Sigmoid colon (tissue), 3 donors: ENCODE data around the gene CPA5.

Experiments used
- POLR2A ChIP-seq, 2 donors: fragments of 450-650 bp; IDR thresholded peaks; one replicate each; pipeline ENCODE4 v1.6.1; 2016; ENCODE audit warnings: antibody characterized with exemption in 2 of 2, mild to moderate bottlenecking in 2 of 2, moderate library complexity in 2 of 2
- TF ChIP-seq, protein P1 (sequence below), 4 experiments: fragments of 450-650 bp in 3 of 4; fragments of 200-600 bp in 1 of 4; IDR thresholded peaks; one replicate each; pipeline ENCODE4 v1.5.1; 2016 to 2019; ENCODE audit warnings: antibody characterized with exemption in 4 of 4, mild to moderate bottlenecking in 3 of 4, moderate library complexity in 2 of 4

- TF ChIP-seq, protein P1, sequence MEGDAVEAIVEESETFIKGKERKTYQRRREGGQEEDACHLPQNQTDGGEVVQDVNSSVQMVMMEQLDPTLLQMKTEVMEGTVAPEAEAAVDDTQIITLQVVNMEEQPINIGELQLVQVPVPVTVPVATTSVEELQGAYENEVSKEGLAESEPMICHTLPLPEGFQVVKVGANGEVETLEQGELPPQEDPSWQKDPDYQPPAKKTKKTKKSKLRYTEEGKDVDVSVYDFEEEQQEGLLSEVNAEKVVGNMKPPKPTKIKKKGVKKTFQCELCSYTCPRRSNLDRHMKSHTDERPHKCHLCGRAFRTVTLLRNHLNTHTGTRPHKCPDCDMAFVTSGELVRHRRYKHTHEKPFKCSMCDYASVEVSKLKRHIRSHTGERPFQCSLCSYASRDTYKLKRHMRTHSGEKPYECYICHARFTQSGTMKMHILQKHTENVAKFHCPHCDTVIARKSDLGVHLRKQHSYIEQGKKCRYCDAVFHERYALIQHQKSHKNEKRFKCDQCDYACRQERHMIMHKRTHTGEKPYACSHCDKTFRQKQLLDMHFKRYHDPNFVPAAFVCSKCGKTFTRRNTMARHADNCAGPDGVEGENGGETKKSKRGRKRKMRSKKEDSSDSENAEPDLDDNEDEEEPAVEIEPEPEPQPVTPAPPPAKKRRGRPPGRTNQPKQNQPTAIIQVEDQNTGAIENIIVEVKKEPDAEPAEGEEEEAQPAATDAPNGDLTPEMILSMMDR (IDR thresholded peaks at IDR 0.05), result no peak
- TF ChIP-seq POLR2A (IDR thresholded peaks at IDR 0.05), result no peak
These were observed 48.5 kb downstream of the CPA5 start for GRCh38 chr7:130393101-130393561.
